ENCODE results near the gene HERC3.

The HERC3 gene

GRCh38 chr4:88751258-88752075 is 159.2 kb downstream of the HERC3 start:
- ATAC-seq (replicated peaks; ENCODE audit: extremely low read depth, poor library complexity, severe bottlenecking): no peak
- no peak overlapping the region for H3K27ac Mint-ChIP-seq (ENCODE audit: low read depth)
- H3K9me3 Mint-ChIP-seq: no peaks in the 10 kb centered on the region
- no peak overlapping the region for H3K4me3 Mint-ChIP-seq
- peaks cover 27% of the 10 kb centered on the region for H3K27me3 Mint-ChIP-seq
- no peaks in the 10 kb centered on the region for H3K4me1 Mint-ChIP-seq
- DNase-seq (ENCODE audit: low spot score in 2 of 2): no peak
- peaks cover 4% of the 10 kb centered on the region for H3K36me3 Mint-ChIP-seq (ENCODE audit: insufficient read depth)

GRCh38 chr4:88752076-88752463 is 159.8 kb downstream of the HERC3 start:
- no peaks in the 10 kb centered on the region for H3K4me1 Mint-ChIP-seq
- H3K36me3 Mint-ChIP-seq (ENCODE audit: insufficient read depth): peaks cover 4% of the 10 kb centered on the region
- DNase-seq (ENCODE audit: low spot score in 2 of 2): no peak
- H3K4me3 Mint-ChIP-seq: no peak overlapping the region
- H3K9me3 Mint-ChIP-seq: no peaks in the 10 kb centered on the region
- H3K27me3 Mint-ChIP-seq: peaks cover 27% of the 10 kb centered on the region
- no peak overlapping the region for H3K27ac Mint-ChIP-seq (ENCODE audit: low read depth)
- no peak for ATAC-seq (replicated peaks; ENCODE audit: extremely low read depth, poor library complexity, severe bottlenecking)

GRCh38 chr4:88752754-88753153 is 160.5 kb downstream of the HERC3 start:
- Mint-ChIP-seq H3K4me3 (no peak overlapping the region), H3K36me3 (ENCODE audit: insufficient read depth) (peaks cover 4% of the 10 kb centered on the region), H3K4me1 (no peaks in the 10 kb centered on the region), H3K9me3 (no peaks in the 10 kb centered on the region), H3K27me3 (peaks cover 29% of the 10 kb centered on the region), H3K27ac (ENCODE audit: low read depth) (no peak overlapping the region)
- DNase-seq (ENCODE audit: low spot score in 2 of 2) (no peak), ATAC-seq (replicated peaks; ENCODE audit: extremely low read depth, poor library complexity, severe bottlenecking) (no peak)

GRCh38 chr4:88753658-88754571 is 161.6 kb downstream of the HERC3 start:
- no peaks in the 10 kb centered on the region for H3K4me1 Mint-ChIP-seq
- ATAC-seq (replicated peaks; ENCODE audit: extremely low read depth, poor library complexity, severe bottlenecking): no peak
- peaks cover 31% of the 10 kb centered on the region for H3K27me3 Mint-ChIP-seq
- no peaks in the 10 kb centered on the region for H3K9me3 Mint-ChIP-seq
- H3K4me3 Mint-ChIP-seq: no peak overlapping the region
- H3K27ac Mint-ChIP-seq (ENCODE audit: low read depth): no peak overlapping the region
- peaks cover under 1% of the 10 kb centered on the region for H3K36me3 Mint-ChIP-seq (ENCODE audit: insufficient read depth)
- DNase-seq (ENCODE audit: low spot score in 2 of 2): no peak

GRCh38 chr4:88754796-88755195 is 162.5 kb downstream of the HERC3 start:
- Mint-ChIP-seq H3K4me3 (no peak overlapping the region), H3K36me3 (ENCODE audit: insufficient read depth) (no peaks in the 10 kb centered on the region), H3K27me3 (peaks cover 28% of the 10 kb centered on the region), H3K4me1 (no peaks in the 10 kb centered on the region), H3K9me3 (no peaks in the 10 kb centered on the region), H3K27ac (ENCODE audit: low read depth) (no peak overlapping the region)
- DNase-seq (ENCODE audit: low spot score in 2 of 2) (no peak), ATAC-seq (replicated peaks; ENCODE audit: extremely low read depth, poor library complexity, severe bottlenecking) (no peak)

GRCh38 chr4:88755454-88755853 is 163.2 kb downstream of the HERC3 start:
- Mint-ChIP-seq H3K27me3 (peaks cover 28% of the 10 kb centered on the region), H3K36me3 (ENCODE audit: insufficient read depth) (no peaks in the 10 kb centered on the region), H3K9me3 (no peaks in the 10 kb centered on the region), H3K4me1 (no peaks in the 10 kb centered on the region), H3K4me3 (no peak overlapping the region), H3K27ac (ENCODE audit: low read depth) (no peak overlapping the region)
- no peak for ATAC-seq (replicated peaks; ENCODE audit: extremely low read depth, poor library complexity, severe bottlenecking)
- DNase-seq (ENCODE audit: low spot score in 2 of 2): no peak

GRCh38 chr4:88756149-88756548 is 163.9 kb downstream of the HERC3 start:
- Mint-ChIP-seq H3K4me1 (no peaks in the 10 kb centered on the region), H3K27me3 (peaks cover 28% of the 10 kb centered on the region), H3K9me3 (no peaks in the 10 kb centered on the region), H3K27ac (ENCODE audit: low read depth) (no peak overlapping the region), H3K36me3 (ENCODE audit: insufficient read depth) (peaks cover 2% of the 10 kb centered on the region), H3K4me3 (no peak overlapping the region)
- no peak for ATAC-seq (replicated peaks; ENCODE audit: extremely low read depth, poor library complexity, severe bottlenecking)
- DNase-seq (ENCODE audit: low spot score in 2 of 2): no peak

GRCh38 chr4:88757067-88757466 is 164.8 kb downstream of the HERC3 start:
- DNase-seq (ENCODE audit: low spot score in 2 of 2): no peak
- H3K9me3 Mint-ChIP-seq: no peaks in the 10 kb centered on the region
- peaks cover 26% of the 10 kb centered on the region for H3K27me3 Mint-ChIP-seq
- no peak overlapping the region for H3K4me3 Mint-ChIP-seq
- H3K27ac Mint-ChIP-seq (ENCODE audit: low read depth): no peak overlapping the region
- no peaks in the 10 kb centered on the region for H3K4me1 Mint-ChIP-seq
- no peak for ATAC-seq (replicated peaks; ENCODE audit: extremely low read depth, poor library complexity, severe bottlenecking)
- peaks cover 2% of the 10 kb centered on the region for H3K36me3 Mint-ChIP-seq (ENCODE audit: insufficient read depth)

- Mint-ChIP-seq H3K9me3 (no peaks in the 10 kb centered on the region), H3K4me3 (no peak overlapping the region), H3K27me3 (peaks cover 22% of the 10 kb centered on the region), H3K27ac (ENCODE audit: low read depth) (no peak overlapping the region), H3K4me1 (no peaks in the 10 kb centered on the region), H3K36me3 (ENCODE audit: insufficient read depth) (peaks cover 2% of the 10 kb centered on the region)
- DNase-seq (ENCODE audit: low spot score in 2 of 2) (no peak), ATAC-seq (replicated peaks; ENCODE audit: extremely low read depth, poor library complexity, severe bottlenecking) (no peak)
Measured at GRCh38 chr4:88757776-88758175, 165.5 kb downstream of the HERC3 start.

Measured in central memory CD8-positive, alpha-beta T cell (primary cell).